Activated T-cell treated with anti-CD3 and anti-CD28 coated beads for 48 hours (primary cell): ENCODE measurements around the gene LCOR.

Experiments
- DNase-seq: peaks from one replicate; pipeline ENCODE4 v3.0.0-alpha.2; 2020; ENCODE audit warnings: low read depth

The LCOR gene

GRCh38 chr10:96890172-96890513 is 58.0 kb downstream of the LCOR start:
- DNase-seq: no peak

GRCh38 chr10:96890580-96890979 is 58.5 kb downstream of the LCOR start:
- no peak for DNase-seq

GRCh38 chr10:96891840-96892239 is 59.7 kb downstream of the LCOR start:
- no peak for DNase-seq

- no peak for DNase-seq
Observed at GRCh38 chr10:96895662-96896424, 63.7 kb downstream of the LCOR start.

- DNase-seq: no peak
Observed at GRCh38 chr10:96896884-96897589, 64.9 kb downstream of the LCOR start.

- no peak for DNase-seq
Observed at GRCh38 chr10:96902117-96902516, 70.0 kb downstream of the LCOR start.

GRCh38 chr10:96902731-96903358 is 70.7 kb downstream of the LCOR start:
- DNase-seq: no peak

GRCh38 chr10:96904648-96905047 is 72.5 kb downstream of the LCOR start:
- DNase-seq: no peak

- DNase-seq: no peak
Observed at GRCh38 chr10:96906864-96907263, 74.8 kb downstream of the LCOR start.

GRCh38 chr10:96910488-96911395 is 78.6 kb downstream of the LCOR start:
- DNase-seq: no peak

GRCh38 chr10:96912405-96912804 is 80.3 kb downstream of the LCOR start:
- DNase-seq: no peak

GRCh38 chr10:96913906-96914305 is 81.8 kb downstream of the LCOR start:
- no peak for DNase-seq

GRCh38 chr10:96917628-96918027 is 85.5 kb downstream of the LCOR start:
- DNase-seq: no peak

- DNase-seq: no peak
Observed at GRCh38 chr10:96918214-96919002, 86.3 kb downstream of the LCOR start.

- DNase-seq: no peak
Observed at GRCh38 chr10:96919785-96920430, 87.8 kb downstream of the LCOR start.

GRCh38 chr10:96921655-96922054 is 89.6 kb downstream of the LCOR start:
- no peak for DNase-seq

GRCh38 chr10:96922978-96923948 is 91.2 kb downstream of the LCOR start:
- DNase-seq: no peak

GRCh38 chr10:96924861-96925260 is 92.8 kb downstream of the LCOR start:
- no peak for DNase-seq

GRCh38 chr10:96930469-96930868 is 98.4 kb downstream of the LCOR start:
- no peak for DNase-seq

- no peak for DNase-seq
Observed at GRCh38 chr10:96935148-96935547, 103.0 kb downstream of the LCOR start.
